ENCODE results near the gene RRM2.

GRCh38 chr2:10079870-10080535 lies 42.5 kb upstream of the RRM2 start, which contains the start of gene CYS1:
- TF ChIP-seq CTCF (IDR thresholded peaks at IDR 0.05): peak in 2 of 3 donors; percentile 34 to 44
- TF ChIP-seq POLR2A (IDR thresholded peaks at IDR 0.05): no peak

Measured in ovary (tissue), 3 donors.